GM21423 (cell line): ENCODE data around the gene ASPRV1.
A peak's percentile ranks its signal among the peaks of the same experiment; 100 is the strongest.

Source experiments
- ATAC-seq: cut with Tn5 transposase; IDR thresholded peaks from one replicate; pipeline ENCODE4 v1.9.1; 2021; ENCODE audit warnings: mild to moderate bottlenecking, moderate library complexity; ENCODE audit not compliant: unreplicated experiment

Gene ASPRV1

DNA sequence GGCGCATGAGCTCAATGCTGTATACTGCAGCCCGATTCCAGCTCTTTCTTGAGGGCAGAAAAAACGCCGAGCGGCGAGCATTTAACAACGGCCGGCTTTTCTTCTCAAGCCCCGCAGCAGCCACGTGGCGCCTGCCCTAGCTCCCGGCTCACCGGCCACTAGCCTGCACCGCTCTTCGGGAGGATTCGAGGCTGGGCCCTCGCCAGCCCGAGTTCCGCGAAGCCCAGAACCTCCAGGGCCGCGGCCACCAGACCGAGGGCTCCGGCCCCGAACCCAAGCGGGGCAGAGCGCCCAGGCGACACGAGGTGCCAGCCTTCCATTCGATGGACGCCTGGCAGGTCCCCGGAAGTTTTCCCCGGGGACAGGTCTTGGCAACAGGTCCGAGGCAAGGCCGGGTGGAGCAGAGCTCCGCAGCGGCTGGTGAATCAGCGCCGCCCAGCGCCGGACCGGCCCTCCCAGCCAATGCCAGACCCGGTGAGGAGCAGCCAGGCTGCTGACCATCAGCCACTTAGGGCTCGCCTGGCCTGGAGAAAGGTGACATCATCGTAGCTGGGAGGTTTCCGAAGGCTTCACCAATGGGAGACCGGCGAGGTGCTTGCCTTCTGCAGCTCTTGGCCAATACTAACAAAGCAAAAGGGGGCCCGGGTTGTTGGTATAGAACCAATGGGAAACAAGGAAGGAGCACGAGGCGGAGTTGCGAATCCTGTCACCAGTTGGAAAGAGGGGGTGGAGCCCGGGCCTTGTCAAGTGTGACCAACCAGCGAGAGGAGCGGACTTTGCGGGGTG is 47.1 kb downstream of the ASPRV1 start:
- ATAC-seq = peak; percentile 87

DNA sequence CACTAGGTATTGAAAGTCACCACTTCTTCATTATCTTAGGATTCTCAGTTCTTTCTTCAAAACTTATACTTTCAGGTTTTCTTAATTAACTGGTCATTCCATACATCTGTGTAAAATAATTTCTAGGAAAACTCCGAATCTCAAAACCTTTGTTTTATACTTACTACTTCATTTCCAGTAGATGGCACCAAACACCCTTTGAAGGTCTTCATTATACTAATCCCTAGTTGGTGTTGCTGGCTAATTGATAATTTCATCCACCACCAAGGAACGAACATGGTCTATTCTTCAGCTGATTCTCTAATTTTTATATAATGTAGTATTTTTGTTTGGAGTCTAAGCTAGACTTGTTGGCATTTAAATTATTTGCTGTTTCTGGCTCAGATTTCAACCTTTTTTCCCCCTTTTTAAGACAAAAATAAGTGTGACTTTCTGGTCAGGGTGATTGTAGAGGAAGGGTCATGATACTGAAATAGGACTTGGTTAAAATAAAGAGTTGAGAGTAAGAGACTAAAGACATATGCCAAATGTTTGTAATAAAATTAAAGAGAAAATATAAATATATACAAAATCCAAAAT is 49.4 kb downstream of the ASPRV1 start:
- ATAC-seq = no peak
